GM18873 (cell line): ENCODE data around the gene AUTS2.
A peak's percentile ranks its signal among the peaks of the same experiment; 100 is the strongest.

Experiments
- ATAC-seq: cut with Tn5 transposase; IDR thresholded peaks from one replicate; pipeline ENCODE4 v1.9.1; 2021; ENCODE audit warnings: mild to moderate bottlenecking, moderate library complexity, moderate number of reproducible peaks; ENCODE audit not compliant: unreplicated experiment, low FRiP score

AUTS2 gene

GRCh38 chr7:69653806-69654205, 55.5 kb downstream of the AUTS2 start:
- ATAC-seq, result no peak

- no peak for ATAC-seq
Measured at GRCh38 chr7:69654381-69654780, 56.1 kb downstream of the AUTS2 start.

GRCh38 chr7:69654849-69655707, 56.8 kb downstream of the AUTS2 start:
- ATAC-seq, result no peak

- ATAC-seq, result no peak
Measured at GRCh38 chr7:69656077-69656476, 57.8 kb downstream of the AUTS2 start.

GRCh38 chr7:69656890-69657289, 58.6 kb downstream of the AUTS2 start:
- no peak for ATAC-seq

- no peak for ATAC-seq
Measured at GRCh38 chr7:69657331-69657730, 59.1 kb downstream of the AUTS2 start.

DNA sequence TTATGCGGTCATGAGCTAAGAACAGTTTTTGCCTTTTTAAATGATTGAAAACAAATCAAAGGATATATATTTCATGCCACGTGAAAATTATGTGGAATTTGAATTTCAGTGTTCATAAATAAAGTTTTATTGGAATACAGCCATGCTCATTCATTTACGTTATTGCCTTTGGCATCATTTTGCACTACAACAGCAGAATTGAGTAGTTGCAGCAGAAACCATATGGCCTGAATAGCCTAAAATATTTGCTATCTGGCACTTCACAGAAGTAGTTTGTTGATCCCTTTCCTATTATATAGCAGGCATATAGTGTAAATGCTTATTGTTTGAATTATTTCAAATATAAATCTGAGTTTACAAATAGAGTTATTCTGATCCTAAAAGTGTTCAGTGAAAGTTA, 59.7 kb downstream of the AUTS2 start:
- ATAC-seq, result no peak

DNA sequence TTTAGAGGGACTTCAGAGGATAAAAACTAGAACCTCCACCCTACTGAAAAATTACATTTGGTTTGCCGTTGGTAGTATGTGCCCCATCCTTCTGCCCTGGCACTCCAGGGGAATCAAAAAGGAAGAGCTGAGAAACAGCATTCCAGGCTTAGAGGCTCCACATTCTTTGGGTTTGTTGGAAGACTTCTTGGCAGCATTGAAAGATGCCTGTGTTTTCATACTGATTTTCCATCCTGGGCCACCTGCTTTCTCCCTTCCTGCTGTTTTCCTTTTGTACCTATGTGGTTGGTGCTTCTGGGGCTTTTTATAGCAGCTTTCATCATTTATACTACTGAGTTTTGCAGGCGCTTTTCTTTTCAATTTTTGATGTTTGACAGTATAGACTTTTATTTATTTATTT, 61.7 kb downstream of the AUTS2 start:
- no peak for ATAC-seq

GRCh38 chr7:69661342-69661741, 63.1 kb downstream of the AUTS2 start:
- no peak for ATAC-seq

GRCh38 chr7:69663911-69664832, 65.9 kb downstream of the AUTS2 start:
- peak; percentile 76 for ATAC-seq

GRCh38 chr7:69665369-69665768, 67.1 kb downstream of the AUTS2 start:
- ATAC-seq, result no peak

DNA sequence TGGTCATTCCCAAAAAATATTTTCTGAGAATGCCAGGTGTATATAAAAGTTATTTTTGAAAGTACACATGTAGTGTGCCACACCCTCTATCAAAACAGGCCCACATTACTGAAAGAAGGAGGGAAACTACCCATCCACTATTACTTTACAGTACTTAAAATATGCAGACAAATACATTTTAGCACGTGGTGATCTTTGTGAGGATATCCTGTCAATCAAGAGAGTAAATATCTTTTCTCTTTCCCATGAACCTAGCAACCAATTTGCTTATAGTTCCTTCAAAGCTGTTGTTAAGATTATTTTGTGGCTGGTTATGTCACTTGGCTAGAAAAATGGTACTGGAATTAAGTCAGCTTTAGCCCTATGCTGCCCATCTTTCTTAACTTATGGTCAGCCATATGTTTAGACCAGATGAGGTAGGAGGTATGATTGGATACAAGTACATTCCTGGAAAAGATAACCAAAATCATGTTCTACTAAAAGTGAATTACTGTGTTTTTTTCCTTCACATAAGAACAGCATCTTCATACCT, 70.1 kb downstream of the AUTS2 start:
- no peak for ATAC-seq

GRCh38 chr7:69670701-69671100, 72.4 kb downstream of the AUTS2 start:
- ATAC-seq, result no peak

- no peak for ATAC-seq
Measured at GRCh38 chr7:69673074-69673473, 74.8 kb downstream of the AUTS2 start.

DNA sequence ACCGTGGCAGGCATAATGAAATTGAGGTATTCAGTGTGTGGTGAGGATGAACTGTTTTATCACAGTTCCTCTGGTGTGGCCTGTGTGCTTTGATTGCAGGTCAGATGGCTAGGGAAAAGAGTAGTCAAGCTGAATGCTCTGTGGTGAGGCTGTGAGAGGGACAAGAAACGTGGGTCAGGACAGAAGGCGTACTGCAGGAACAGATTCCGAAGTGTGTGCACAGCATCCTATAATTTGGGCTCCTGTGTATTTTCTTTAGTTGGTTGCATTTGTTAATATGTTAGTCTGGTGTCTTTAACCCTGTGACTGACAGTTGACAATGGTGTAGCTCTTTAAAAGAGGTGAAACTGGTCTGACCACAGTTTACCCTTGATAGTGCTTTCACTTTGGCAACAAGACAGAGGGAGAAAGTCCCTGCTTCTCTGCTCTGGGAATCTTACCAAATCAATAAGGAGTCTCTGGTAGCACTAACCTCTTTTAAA, 76.5 kb downstream of the AUTS2 start:
- ATAC-seq, result peak; percentile 69

GRCh38 chr7:69676247-69676646, 78.0 kb downstream of the AUTS2 start:
- ATAC-seq, result peak; percentile 39

- ATAC-seq, result no peak
Measured at GRCh38 chr7:69677054-69677852, 79.0 kb downstream of the AUTS2 start.

GRCh38 chr7:69677881-69678493, 79.7 kb downstream of the AUTS2 start:
- no peak for ATAC-seq

DNA sequence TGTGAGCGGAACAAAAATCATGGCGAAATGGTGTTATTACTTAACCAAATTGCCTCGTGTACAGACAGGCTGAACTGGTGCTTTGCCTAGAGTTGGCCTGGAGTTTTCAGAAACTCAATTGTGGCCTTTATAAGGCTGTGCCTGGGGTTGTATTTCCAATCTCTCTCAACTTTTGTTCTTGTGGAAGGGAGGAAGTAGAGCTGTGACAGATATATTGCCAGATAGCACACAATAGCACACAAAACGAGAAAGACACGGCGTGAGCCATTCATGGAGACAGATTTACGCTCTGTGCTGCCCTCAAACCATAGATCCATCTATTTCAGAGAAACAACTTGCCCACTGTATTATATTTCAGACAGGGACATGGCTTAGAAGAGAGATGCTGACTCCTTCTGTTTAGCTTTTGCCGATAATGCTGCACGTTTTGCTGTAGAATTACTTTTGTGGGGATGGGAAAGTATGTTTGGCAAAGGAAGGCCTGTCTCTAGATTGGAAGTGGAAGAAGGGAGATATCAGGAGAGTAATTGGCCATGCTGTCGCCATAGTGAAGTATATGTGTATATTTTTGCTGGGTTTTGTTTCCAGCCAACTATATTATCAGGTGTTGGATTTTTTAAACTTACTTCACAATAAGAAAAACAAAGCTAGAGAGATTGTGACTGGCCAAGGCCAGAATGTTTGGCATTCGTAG, 80.4 kb downstream of the AUTS2 start:
- ATAC-seq, result no peak
